ENCODE data around the gene TOM1.

The TOM1 gene

DNA sequence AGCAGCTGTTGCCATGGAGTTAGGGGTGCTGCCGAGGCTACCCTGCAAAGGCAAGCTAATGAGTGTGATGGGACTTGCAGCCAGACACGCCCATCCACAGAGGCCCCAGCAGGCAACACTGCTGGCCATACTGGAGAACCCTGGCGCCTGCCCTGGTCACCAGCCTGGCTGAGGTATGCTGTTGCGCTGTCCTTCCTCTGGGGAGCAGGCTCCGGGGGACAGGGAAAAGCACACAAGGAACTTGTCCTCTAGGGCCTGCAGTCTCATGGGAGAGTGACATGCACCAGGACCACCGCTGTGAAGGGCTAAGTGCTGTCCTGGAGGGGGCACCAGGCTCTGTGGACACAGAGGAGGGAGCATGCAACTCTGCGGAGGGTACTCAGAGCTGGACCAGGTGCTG, 35.8 kb downstream of the TOM1 start:
- no peak overlapping the region for H3K4me3 ChIP-seq (IDR thresholded peaks at IDR 0.05; ENCODE audit: insufficient read depth, low read depth, low read length)
- H3K79me2 ChIP-seq (ENCODE audit: insufficient read depth, low read depth), result no peaks in the 10 kb centered on the region
- TF ChIP-seq, protein P1, sequence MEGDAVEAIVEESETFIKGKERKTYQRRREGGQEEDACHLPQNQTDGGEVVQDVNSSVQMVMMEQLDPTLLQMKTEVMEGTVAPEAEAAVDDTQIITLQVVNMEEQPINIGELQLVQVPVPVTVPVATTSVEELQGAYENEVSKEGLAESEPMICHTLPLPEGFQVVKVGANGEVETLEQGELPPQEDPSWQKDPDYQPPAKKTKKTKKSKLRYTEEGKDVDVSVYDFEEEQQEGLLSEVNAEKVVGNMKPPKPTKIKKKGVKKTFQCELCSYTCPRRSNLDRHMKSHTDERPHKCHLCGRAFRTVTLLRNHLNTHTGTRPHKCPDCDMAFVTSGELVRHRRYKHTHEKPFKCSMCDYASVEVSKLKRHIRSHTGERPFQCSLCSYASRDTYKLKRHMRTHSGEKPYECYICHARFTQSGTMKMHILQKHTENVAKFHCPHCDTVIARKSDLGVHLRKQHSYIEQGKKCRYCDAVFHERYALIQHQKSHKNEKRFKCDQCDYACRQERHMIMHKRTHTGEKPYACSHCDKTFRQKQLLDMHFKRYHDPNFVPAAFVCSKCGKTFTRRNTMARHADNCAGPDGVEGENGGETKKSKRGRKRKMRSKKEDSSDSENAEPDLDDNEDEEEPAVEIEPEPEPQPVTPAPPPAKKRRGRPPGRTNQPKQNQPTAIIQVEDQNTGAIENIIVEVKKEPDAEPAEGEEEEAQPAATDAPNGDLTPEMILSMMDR (conservative IDR thresholded peaks at IDR 0.05; ENCODE audit: low read depth, low read length), result no peak
- no peak overlapping the region for H3K27ac ChIP-seq
- H3K4me2 ChIP-seq, result no peak overlapping the region
- H3K36me3 ChIP-seq (ENCODE audit: insufficient read depth), result no peaks in the 10 kb centered on the region
- H4K20me1 ChIP-seq (ENCODE audit: insufficient read depth), result no peaks in the 10 kb centered on the region
- H3K4me1 ChIP-seq (ENCODE audit: low read depth, poor library complexity, severe bottlenecking), result peaks cover 15% of the 10 kb centered on the region
- no peak overlapping the region for H3K9ac ChIP-seq
- no peaks in the 10 kb centered on the region for H3K27me3 ChIP-seq (ENCODE audit: insufficient read depth, low read depth)
- no peak overlapping the region for H2AFZ ChIP-seq (ENCODE audit: low read depth)

DNA sequence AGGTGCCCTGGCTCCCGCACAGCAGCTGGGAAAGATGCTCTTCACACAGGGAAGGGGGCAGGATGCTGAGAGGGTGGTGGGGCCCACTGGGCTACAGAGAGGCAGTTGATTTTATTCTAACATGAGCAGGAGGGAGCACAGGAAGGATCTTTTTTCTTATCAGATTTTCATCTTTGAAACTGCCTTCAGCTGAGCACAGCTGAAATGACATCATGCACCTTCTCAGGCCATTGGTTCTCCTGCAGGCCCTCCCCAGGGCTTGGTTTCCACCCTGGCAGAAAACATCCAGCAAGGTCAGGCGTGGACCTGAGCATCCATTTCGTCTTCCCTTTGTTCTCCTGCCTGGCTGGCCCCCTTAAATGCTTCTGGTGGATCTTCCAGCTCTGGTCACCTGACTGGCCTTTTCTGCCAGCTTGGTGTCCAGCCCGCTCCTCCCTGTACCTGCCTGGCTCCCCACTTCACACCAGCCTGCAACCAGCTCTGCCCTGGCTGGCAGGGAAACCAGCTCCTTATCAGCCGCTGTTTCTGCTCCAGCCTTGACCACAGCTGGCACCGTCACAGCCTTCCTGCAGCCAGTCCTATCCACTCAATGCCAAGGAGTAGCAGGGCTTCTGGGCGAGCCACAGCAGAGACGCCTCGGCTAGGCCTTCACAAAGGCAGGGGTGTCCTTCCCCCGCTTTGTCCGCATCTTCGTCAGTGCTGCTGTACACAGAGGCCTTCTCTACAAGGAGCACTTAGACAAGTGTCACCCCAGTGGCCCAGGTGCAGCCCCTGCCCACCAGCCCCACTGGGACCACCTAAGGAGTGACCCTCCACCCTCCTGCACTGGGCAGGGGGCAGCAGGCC, 36.5 kb downstream of the TOM1 start:
- H3K9ac ChIP-seq, result no peak overlapping the region
- no peak overlapping the region for H3K27ac ChIP-seq
- H3K4me2 ChIP-seq, result no peak overlapping the region

DNA sequence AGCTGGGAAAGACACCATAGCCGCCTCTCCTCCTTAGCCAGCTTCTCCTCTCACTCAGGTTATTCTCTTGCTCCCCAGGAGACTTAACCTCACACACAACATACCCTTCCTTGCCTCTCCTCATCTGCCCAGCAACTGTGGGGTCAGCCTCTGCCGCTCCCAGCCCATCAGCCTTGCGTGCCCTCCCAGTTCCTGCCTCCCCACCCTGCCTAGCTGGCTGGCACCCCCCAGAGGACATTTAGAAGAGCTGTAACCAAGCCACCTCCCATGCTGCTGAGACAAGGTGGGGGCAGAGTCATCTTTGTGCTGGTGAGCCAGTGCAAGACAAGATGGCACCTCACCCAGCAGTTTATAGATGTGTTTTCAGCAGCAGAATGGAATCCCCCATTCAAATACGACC, 38.2 kb downstream of the TOM1 start:
- Histone ChIP-seq H3K4me3 (IDR thresholded peaks at IDR 0.05; ENCODE audit: insufficient read depth, low read depth, low read length) (no peak overlapping the region), H3K27ac (no peak overlapping the region), H3K27me3 (ENCODE audit: insufficient read depth, low read depth) (no peaks in the 10 kb centered on the region), H3K36me3 (ENCODE audit: insufficient read depth) (no peaks in the 10 kb centered on the region), H2AFZ (ENCODE audit: low read depth) (no peak overlapping the region), H3K4me1 (ENCODE audit: low read depth, poor library complexity, severe bottlenecking) (peaks cover 12% of the 10 kb centered on the region), H3K9ac (no peak overlapping the region), H4K20me1 (ENCODE audit: insufficient read depth) (no peaks in the 10 kb centered on the region), H3K79me2 (ENCODE audit: insufficient read depth, low read depth) (no peaks in the 10 kb centered on the region), H3K4me2 (no peak overlapping the region)
- TF ChIP-seq, protein P1 (conservative IDR thresholded peaks at IDR 0.05; ENCODE audit: low read depth, low read length), result no peak

More for the DNA sequence above, 36.5 kb downstream of the TOM1 start:
- H2AFZ ChIP-seq (ENCODE audit: low read depth), result no peak overlapping the region
- no peak overlapping the region for H3K4me3 ChIP-seq (IDR thresholded peaks at IDR 0.05; ENCODE audit: insufficient read depth, low read depth, low read length)
- no peaks in the 10 kb centered on the region for H3K79me2 ChIP-seq (ENCODE audit: insufficient read depth, low read depth)
- TF ChIP-seq, protein P1 (conservative IDR thresholded peaks at IDR 0.05; ENCODE audit: low read depth, low read length), result no peak
- no peaks in the 10 kb centered on the region for H4K20me1 ChIP-seq (ENCODE audit: insufficient read depth)
- H3K36me3 ChIP-seq (ENCODE audit: insufficient read depth), result no peaks in the 10 kb centered on the region
- peaks cover 12% of the 10 kb centered on the region for H3K4me1 ChIP-seq (ENCODE audit: low read depth, poor library complexity, severe bottlenecking)
- H3K27me3 ChIP-seq (ENCODE audit: insufficient read depth, low read depth), result no peaks in the 10 kb centered on the region

DNA sequence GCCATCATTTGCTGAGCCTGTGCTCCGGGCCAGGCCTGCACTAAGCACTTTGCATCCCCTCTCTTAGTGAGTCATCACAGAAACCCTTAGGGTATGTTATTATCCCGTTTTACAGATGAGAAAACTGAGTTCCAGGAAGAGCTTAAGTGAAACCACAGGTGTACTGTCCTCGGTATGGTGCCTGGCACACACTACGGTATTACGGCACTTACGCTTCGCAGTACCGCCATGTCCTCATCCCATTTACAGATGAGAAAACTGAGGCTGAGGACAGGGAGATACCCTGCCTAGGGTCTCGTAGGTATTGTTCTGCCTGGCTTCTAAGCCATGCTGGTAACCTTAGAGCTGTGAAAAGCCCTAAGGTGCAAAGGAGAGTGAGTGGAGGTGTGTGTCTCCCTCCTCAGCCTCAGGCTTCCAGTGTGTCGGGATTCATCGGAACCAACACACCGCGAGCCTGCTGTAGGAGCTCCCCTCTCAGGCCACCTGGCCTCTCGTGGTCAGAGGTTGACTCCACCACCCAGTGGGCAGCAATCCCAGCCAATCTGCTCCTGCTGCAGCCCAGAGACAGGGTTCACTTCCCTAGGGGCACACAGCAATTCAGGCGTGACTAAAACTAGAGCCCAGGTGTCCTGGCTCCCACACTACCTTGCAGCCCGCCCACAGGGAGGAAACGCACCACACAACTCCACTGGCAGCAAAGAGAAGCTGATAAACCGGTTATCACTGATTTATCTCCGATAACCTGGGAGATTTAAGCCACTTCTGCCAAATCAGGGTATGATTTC, 41.6 kb downstream of the TOM1 start:
- no peak overlapping the region for H3K9ac ChIP-seq
- TF ChIP-seq, protein P1 (conservative IDR thresholded peaks at IDR 0.05; ENCODE audit: low read depth, low read length), result no peak
- H3K4me1 ChIP-seq (ENCODE audit: low read depth, poor library complexity, severe bottlenecking), result peaks cover 41% of the 10 kb centered on the region
- H3K79me2 ChIP-seq (ENCODE audit: insufficient read depth, low read depth), result no peaks in the 10 kb centered on the region
- no peak overlapping the region for H3K4me3 ChIP-seq (IDR thresholded peaks at IDR 0.05; ENCODE audit: insufficient read depth, low read depth, low read length)
- H3K36me3 ChIP-seq (ENCODE audit: insufficient read depth), result no peaks in the 10 kb centered on the region
- H3K27me3 ChIP-seq (ENCODE audit: insufficient read depth, low read depth), result no peaks in the 10 kb centered on the region
- no peak overlapping the region for H2AFZ ChIP-seq (ENCODE audit: low read depth)
- no peak overlapping the region for H3K4me2 ChIP-seq
- H3K27ac ChIP-seq, result no peak overlapping the region
- H4K20me1 ChIP-seq (ENCODE audit: insufficient read depth), result no peaks in the 10 kb centered on the region
